Activated CD4-positive, alpha-beta T cell treated with anti-CD3 and anti-CD28 coated beads, Interleukin-2, Interleukin-4, amounts not matched to agents 100 ng/mL and 50 ng/mL, durations not matched to agents 16 hours and 8 hours (primary cell): Measurements from ENCODE around the gene HBEGF.

Experiments
- DNase-seq: peaks from one replicate; pipeline ENCODE4 v3.0.0-alpha.2; 2020; ENCODE audit warnings: low spot score

Gene HBEGF

DNA sequence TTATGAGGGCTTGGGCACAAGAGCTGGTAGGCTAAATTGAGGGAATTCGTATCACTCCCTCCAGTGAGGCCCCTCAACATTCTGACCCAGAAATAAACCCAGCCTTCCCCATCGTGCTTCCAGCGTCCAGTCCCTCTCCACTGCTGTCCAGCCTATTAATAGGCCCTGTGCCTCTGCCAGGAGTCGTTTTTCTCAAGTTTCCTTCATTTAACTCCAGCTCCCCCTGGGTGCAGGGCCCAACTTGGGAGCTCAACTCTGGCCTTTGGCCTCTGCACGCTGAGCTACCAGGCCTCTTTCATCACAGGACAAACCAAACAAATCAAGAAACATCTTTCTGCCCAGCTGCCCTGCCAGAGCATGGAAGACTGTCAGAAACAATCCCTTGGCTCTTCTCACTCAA, 10.0 kb downstream of the HBEGF start:
- DNase-seq: no peak

DNA sequence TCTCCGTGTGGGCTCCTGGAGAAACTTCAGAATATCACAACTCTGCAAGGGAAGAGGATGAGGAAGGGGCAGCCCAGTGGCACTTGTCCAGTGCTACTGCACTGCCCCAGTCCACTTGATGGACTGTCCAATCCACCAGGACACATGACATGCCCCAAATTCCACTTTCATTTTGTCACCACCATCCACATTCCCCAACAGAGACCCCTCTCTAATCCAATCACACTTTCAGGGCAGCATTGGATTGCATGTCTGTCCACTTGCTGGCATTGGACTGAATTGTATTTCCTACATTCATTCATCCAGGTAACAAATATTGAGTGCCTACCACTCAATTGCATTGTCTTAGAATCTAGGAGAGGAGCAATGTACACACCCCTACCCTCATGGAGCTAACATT, 14.8 kb downstream of the HBEGF start:
- no peak for DNase-seq

DNA sequence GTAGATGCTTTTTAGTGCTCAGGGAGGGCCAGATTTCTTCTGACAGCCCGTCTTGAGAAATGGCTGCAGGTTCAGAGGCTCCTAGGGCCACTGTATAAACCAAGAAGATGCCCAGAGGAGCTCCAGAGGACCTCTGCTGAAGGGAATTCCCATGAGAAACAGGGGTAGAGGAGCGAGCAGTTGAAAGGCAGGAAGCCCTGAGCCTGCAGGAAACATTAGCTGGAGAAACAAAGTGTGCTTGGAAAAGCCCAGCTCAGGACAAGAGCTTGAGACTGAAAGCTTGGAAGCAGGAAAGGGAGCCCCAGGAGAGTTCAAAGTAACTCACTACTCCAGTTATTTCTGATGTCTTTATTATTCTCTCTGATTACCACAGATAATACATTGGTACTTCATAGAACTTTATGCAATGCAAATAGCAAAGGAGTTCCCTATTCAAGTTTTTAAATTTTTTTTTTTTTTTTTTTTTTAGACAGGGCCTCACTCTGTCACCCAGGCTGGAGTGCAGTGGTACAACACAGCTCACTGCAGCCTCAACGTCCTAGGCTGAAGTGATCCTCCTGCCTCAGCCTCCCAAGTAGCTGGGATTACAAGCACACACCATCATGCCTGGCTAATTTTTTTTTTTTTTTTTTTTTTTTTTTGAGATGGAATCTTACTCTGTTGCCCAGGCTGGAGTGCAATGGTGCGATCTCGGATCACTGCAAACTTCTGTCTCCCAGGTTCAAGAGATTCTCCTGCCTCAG, 16.5 kb downstream of the HBEGF start:
- no peak for DNase-seq

DNA sequence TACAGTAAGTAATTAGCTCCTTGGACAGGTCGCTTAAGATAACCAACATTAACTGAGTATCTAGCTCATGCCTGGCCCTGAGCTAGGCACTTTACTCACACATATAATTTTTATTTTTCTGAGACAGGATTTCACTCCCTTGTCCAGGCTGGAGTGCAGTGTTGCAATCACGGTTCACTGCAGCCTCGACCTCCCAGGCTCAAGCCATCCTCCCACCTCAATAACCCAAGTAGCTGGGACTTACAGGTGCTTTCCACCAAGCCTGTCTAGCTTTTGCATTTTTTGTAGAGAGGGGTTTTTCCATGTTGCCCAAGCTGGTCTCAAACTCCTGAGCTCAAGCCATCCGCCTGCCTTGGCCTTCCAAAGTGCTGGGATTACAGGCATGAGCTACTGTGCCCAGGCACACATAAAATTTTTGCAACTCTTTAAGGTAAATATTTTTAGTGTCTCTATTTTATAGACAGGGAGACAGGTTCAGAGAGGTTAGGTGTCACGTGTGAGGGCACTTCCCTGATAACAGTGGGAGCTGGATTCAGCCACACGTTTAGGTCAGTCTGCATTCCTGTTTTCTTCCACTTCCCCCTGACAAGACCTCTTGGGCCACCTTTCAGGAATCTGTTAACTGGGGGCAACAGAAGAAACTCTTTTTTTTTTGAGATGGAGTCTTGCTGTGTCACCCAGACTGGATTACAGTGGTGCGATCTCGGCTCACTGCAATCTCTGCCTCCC, 18.2 kb downstream of the HBEGF start:
- DNase-seq: no peak

DNA sequence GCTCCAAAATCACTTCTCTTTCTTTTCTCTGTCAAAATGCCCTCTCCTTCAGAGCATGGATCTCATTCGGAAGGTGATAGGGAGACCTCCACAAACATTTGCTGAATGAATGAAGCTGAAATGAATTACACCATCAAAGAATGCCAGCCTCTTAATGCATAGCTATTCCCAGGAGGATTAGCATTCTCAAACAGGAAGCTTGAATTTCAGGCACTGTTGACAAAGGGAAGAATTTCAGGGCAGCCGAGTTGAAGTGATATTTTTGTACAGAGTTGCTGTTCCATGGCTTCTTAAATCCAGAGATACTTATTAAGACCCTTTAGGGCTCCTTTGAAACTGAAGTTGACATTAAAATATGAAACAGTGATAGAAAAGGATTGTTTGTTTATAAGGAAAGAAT, 18.8 kb downstream of the HBEGF start:
- DNase-seq: no peak

DNA sequence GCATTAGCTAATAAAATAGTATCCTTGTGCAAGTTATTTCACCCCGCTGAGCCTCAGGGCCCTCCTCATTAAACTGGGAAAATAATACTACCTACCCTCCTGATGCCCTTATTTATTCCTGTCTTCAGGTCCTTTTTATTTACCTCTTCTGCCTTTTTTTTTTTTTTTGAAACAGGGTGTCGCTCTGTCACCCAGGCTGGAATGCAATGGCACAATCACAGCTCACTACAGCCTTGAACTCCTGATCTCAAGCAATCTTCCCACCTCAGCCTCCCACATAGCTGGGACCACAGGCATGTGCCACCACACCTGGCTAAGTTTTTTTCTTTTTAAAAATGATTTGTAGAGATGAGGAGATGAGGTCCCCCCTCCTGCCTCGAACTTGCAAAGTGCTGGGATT, 20.9 kb downstream of the HBEGF start:
- DNase-seq: no peak

DNA sequence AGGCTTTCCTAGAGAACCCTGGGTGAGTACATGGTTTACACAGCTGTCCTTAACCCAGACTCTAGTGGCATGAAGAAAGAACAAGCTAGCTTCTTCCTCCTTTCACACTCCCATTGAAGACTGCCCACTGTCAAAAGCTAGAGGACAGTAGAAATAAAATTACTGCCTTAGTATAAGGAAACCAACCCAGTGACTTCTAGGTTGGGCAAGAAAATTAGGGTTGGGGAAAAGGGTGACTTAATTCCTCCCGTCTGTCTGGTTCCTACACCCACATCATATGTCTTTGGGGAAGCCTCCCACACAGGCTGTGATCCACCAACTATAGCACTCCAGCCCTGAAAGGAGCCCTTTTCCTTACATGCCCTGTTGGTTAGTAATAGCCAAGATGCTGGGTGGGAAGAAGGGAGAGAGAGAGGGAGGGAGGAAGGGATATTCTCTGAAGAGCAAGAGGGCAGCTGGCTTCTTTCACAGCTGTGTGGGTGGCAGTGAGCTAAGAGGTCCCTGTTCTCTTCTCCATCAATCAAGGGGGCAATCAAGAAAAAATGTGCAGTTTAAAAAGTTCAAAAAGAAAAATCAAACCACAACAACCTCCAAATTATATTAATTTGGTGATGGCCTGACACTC, 21.7 kb downstream of the HBEGF start:
- no peak for DNase-seq

DNA sequence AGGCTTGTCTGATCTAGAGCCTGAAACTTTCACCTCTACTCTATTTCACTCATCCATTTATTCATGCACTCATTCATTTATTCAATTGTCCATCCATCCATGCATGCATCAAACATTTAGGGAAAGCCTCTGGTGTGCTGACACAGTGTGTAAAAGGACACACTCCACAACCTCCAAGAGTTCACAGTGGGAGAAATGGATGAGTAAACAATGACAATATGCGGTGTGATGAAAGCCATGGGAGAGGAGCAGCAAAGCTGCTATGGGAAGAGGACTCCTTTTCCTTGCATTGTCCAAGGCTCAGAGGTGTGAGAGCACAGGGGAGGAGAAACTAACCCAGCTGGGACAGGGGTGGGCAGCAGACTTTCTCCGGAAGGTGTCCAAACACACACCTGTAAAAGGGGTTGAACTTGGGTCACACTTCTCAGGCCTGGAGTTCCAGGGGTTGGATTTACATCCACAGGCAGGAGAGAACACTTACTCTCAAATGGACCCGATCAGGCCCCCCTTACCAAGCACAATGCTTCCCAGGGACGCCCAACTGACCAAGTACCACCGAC, 22.3 kb downstream of the HBEGF start:
- no peak for DNase-seq

DNA sequence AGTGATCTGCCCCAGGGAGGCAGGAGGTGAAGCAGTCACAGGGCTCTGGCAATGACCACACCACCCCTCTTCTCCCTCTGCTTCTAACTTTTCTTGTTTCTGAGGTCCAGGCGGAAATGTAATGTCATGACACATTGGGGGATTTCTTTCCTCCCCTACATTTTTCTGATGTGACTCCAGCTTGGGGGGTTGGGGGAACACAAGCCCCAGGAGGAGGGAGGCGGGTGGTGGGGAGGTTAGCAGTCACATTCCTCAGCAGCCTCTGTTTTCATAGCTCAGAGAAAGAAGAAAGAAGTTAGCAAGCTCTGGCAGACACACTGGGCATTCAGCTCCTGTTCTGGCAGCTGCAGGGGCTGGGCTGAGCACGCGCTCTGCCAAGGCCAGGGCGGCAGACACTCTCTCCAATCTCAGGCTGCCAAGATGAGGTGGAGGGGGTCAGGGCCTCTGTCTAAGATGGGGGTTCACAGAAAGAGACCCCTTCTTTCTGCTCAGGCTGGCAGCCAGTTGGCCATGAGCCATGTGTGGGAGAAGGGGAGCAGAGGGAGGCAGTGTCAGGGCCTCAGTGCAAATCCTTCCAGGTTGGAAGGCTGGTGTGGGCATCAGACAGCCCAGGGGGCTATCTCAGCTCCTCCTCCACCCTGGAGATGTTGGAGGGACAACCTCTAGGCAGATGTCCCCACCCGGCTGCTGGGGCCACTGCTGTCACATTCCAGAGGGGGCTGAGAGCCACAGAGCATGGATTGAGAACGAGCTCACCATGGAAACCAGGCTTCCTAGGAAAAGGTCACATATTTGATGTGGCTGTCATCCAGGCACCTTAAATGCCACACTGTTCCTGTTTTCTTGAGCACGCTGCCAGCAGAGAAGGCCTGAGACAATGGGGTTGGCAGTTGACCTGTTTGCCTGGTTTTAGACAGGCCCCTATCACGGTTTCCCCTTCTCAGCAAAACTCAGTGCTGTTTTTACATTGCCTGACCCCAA, 23.4 kb downstream of the HBEGF start:
- DNase-seq: no peak

DNA sequence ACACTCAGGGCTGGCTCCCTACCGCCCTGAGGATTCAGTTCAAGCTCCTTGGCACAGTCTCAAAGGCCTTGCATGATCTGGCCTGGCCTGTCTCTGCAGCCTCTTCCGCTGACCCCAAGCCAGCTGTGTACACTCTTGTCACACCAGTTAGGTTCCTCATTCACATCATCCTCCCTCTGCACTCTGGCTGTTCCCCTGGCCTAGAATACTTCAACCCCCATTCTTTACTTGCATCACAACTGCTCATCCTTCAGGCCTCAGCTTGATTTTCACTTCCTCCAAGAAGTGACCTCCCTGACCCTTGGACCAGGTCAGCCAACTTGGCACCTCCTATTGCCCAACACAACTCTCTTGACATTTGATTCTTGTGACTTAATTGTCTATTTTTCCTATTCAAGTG, 24.6 kb downstream of the HBEGF start:
- DNase-seq: no peak

DNA sequence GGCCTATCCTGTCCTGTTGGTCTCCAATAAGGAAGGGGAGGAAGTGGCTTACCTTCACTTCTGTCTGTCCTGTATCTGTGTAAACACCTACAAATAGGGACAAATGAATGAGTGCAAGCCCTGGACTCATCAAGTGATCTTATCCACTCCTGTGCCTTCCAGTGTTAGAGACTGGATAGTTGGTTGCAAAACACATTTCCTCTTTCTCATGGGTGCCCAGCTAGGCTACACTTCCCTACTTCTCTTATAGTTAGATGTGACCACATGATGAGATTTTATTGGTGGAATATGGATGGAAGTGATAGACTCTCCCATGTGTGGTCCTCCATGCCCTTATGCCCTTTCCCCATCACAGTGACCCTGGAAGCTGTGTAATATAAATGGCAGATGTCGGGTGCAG, 26.6 kb downstream of the HBEGF start:
- DNase-seq: no peak

DNA sequence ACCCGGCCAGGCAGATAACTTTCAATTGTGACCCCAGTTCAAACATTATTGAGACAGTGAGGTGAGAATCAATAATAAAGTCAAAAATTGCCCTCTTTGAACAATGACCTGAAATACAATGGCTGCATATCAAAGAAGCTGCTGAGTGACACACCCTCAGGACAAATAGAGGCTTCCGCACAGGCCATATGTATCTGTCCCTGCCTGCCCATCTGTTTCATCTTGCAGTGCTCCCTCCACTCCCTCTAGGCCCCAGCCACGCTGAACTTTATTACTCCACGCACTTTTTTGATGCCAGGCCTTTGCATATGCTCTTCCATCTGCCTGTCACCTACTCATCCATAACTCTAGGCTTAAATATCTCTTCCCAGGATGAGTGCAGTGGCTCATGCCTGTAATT, 27.6 kb downstream of the HBEGF start:
- no peak for DNase-seq

DNA sequence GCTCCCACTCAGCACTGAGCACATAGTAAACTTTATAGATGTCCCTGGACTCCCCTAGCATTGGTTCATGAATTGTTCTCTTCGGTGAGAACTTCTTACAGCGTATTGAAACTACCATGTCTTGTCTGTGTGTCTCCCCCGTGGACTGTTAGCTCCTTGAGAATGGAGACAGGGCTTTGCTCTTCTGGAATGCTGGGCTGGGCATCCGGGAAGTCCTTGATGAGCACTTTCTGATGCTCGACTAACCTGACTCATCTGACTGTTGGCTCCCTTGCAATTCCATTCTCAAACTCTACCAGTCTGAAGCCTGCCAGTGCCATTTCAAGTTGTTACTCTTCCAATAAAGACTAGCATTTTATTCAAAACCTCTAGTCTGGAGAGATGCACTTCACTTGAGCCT, 28.5 kb downstream of the HBEGF start:
- DNase-seq: no peak

DNA sequence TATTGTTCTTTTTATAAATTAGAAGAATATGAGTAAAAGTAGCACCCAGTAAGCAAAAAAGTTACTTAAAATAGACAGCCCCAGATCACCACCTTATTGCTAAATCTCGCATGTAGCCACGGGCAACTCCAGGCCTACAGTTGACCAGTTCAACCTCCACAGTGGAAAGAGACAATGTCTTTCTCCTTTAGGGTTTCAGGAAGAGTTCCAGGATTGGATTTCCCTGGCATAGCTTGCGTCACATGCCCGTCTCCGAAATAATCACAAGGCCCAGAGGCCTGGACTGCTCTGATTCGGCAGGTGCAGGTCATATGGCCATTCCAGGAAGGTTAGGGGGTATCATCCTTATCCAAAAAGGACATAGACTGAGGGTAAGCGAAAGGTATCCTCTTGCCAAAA, 33.6 kb downstream of the HBEGF start:
- DNase-seq: no peak

DNA sequence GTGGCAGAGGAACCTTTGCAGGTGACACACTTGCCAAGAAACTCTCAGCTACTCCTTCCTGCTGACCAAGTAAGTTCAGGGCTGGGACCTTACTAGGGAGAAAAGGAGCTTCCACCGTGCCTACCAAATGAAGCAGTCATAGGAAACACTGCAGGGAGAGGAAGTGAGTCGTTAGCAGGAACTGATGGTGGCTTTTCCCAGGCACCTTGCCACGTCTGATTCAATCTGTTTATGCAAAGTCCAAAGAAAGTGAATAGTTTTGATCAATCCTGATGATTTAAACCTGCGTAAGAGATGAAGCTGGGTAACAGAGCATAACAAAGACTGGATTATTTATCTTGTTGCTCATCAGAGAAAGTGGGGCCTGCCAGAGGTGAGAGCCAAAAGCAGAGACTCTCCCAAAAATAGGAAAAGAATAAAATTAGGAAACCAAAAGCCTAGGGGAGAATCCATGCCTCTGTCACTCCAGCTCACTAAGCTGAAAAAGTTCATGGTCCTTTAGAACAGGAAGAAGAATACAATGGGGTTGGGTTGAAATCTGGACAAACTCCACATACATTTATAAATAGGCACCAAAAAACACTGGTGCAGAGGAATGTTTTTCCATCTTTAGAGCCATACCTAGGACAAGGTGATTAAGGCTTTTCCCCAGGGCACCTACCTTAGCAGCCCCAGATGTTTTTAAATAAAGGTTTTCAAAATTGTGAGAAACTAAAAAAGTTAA, 34.2 kb downstream of the HBEGF start:
- no peak for DNase-seq

DNA sequence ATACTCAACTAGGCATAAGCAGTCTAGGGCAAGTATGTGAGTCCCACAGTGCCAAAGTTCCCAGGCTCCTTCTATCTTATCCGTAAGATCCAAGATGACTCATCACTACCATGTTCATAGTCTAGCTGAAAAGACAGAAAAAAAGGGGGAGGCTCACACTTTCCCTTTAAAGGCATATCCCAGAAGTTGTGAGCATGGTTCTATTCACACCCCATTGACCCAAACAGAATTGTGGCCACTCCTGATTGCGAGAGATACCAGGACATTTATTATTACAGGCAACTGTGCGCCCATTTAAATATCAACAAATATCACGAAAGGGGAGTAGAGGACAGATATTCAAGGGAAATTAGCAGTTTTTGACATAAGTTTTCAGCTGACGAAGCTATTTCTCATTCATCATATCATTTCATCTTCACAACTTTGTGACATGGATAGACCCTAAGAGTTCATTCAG, 35.4 kb downstream of the HBEGF start:
- no peak for DNase-seq

DNA sequence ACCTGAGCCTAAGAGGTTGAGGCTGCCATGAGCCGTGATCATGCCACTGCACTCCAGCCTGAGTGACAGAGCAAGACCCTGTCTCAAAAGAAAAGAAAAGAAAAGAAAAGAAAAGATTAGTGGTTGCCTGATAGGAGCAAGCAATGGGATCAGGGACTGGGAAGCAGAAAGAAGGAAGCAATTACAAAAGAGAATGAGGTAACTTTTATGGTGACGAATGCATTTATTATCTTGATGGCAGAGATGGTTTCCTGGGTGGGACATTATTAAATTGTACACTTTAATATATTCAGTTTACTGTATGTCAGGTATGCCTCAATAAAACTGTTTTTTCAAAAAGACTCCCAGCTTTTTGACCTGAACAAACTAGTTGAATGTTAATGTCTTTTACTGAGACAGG, 36.0 kb downstream of the HBEGF start:
- no peak for DNase-seq

DNA sequence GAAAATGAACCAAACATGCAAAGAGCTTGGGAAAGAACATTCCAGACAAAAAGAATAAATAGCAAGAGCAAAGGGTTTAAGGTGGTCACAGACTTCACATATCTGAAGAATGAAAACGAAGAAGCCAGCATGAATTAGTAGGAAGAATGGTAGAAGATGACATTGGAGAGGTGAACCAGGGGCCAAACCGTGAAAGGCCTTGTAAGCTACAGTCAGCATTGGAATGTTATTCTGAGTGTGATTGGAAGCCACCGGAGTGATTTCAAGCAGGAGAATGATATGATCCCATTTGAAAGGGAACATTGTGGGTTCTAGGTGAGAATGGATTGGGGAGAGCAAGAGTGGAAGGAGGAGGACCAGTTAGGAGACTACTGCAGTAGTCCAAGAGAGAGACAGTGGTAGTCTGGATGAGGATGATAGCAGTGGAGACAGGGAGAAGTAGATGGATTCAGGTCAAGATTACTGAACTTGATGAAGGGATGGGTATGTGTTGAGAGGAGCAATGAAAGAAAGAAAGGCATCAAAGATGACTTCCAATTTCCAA, 36.6 kb downstream of the HBEGF start:
- DNase-seq: no peak

DNA sequence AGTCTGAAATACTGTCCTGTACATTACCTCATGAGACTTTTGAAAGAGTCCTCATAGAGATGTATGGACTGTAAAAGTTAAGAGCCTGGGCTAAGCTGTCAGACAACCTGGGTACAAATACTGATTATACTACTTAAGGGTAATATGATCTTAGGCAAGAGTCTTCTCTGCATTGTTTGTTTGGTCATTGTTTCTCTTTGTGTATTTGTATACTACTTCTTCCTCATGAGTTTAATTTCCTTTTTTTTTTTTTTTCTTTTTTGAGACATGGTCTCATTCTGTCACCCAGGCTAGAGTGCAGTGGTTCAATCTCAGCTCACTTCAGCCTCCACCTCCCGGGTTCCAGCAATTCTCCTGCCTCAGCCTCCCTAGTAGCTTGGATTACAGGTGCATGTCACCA, 40.9 kb downstream of the HBEGF start:
- DNase-seq: no peak

DNA sequence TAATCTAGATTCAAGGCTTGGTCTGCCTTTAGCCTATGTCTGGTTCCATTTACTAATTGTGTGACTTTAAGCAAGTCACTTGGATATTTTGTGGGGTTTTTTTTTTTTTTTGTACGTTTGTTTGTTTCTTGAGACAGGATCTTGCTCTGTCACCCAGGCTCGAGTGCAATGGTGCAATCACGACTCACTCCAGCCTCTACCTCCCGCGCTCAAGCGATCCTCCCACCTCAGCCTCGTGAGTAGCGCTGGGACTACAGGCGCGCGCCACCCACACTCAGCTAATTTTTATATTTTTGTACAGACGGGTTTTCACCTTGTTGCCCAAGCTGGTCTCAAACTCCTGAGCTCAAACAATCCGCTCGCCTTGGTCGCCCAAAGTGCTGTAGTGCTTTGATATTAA, 42.4 kb downstream of the HBEGF start:
- no peak for DNase-seq
